ENCODE measurements around the gene KERA. TPM values are rescaled to one million over a fixed set of nuclear protein-coding genes. Genes with fewer than 3 reads are reported as not detected.

Gene KERA
- total RNA-seq, 1 donor from 2014 or later, result not detected

- DNase-seq (ENCODE audit: low read depth, low spot score), result no peak
These were observed 15.6 kb upstream of the KERA start for GRCh38 chr12:91073426-91073825.

- DNase-seq (ENCODE audit: low read depth, low spot score), result no peak
These were observed 15.1 kb upstream of the KERA start for GRCh38 chr12:91072931-91073330.

GRCh38 chr12:91070936-91071335 is 13.1 kb upstream of the KERA start:
- no peak for DNase-seq (ENCODE audit: low read depth, low spot score)

GRCh38 chr12:91065396-91065795 is 7.6 kb upstream of the KERA start:
- no peak for DNase-seq (ENCODE audit: low read depth, low spot score)

- no peak for DNase-seq (ENCODE audit: low read depth, low spot score)
These were observed 6.8 kb upstream of the KERA start for GRCh38 chr12:91064640-91065039.

GRCh38 chr12:91061091-91061490 is 3.3 kb upstream of the KERA start:
- no peak for DNase-seq (ENCODE audit: low read depth, low spot score)

- DNase-seq (ENCODE audit: low read depth, low spot score), result no peak
These were observed 1.4 kb upstream of the KERA start for GRCh38 chr12:91059211-91059610.

- no peak for DNase-seq (ENCODE audit: low read depth, low spot score)
These were observed 962 bp upstream of the KERA start for GRCh38 chr12:91058786-91059185.

- no peak for DNase-seq (ENCODE audit: low read depth, low spot score)
These were observed 1.3 kb downstream of the KERA start for GRCh38 chr12:91056488-91056887.

GRCh38 chr12:91055976-91056375 is 1.8 kb downstream of the KERA start:
- no peak for DNase-seq (ENCODE audit: low read depth, low spot score)

- DNase-seq (ENCODE audit: low read depth, low spot score), result no peak
These were observed 3.7 kb downstream of the KERA start for GRCh38 chr12:91053951-91054715.

- no peak for DNase-seq (ENCODE audit: low read depth, low spot score)
These were observed 5.8 kb downstream of the KERA start for GRCh38 chr12:91052026-91052425.

GRCh38 chr12:91044586-91044985 is 13.2 kb downstream of the KERA start:
- DNase-seq (ENCODE audit: low read depth, low spot score), result no peak

- no peak for DNase-seq (ENCODE audit: low read depth, low spot score)
These were observed 14.4 kb downstream of the KERA start for GRCh38 chr12:91043408-91043807.

GRCh38 chr12:91040096-91040755 is 17.6 kb downstream of the KERA start:
- DNase-seq (ENCODE audit: low read depth, low spot score), result no peak

GRCh38 chr12:91037276-91037675 is 20.5 kb downstream of the KERA start:
- DNase-seq (ENCODE audit: low read depth, low spot score), result no peak

GRCh38 chr12:91033251-91033650 is 24.6 kb downstream of the KERA start:
- no peak for DNase-seq (ENCODE audit: low read depth, low spot score)

GRCh38 chr12:91023326-91024004 is 34.4 kb downstream of the KERA start:
- DNase-seq (ENCODE audit: low read depth, low spot score), result no peak

GRCh38 chr12:91021076-91021475 is 36.7 kb downstream of the KERA start:
- no peak for DNase-seq (ENCODE audit: low read depth, low spot score)

GRCh38 chr12:91019455-91019854 is 38.4 kb downstream of the KERA start:
- DNase-seq (ENCODE audit: low read depth, low spot score), result no peak

GRCh38 chr12:91017511-91018263 is 40.1 kb downstream of the KERA start:
- DNase-seq (ENCODE audit: low read depth, low spot score), result no peak

GRCh38 chr12:91017043-91017442 is 40.8 kb downstream of the KERA start:
- DNase-seq (ENCODE audit: low read depth, low spot score), result no peak

All from pulmonary artery endothelial cell (primary cell).